Measurements from ENCODE around the gene AKT2. TPM values are rescaled to one million over a fixed set of nuclear protein-coding genes. Genes with fewer than 3 reads are reported as not detected.

Gene AKT2
- total RNA-seq, 1 donor from 2014 or later: 99.9 TPM

- H3K36me3 Mint-ChIP-seq (ENCODE audit: low read depth): no peaks in the 10 kb centered on the region
- no peak overlapping the region for H3K4me3 Mint-ChIP-seq (ENCODE audit: unreplicated experiment)
- H3K27ac Mint-ChIP-seq (ENCODE audit: unreplicated experiment): no peak overlapping the region
- H3K27me3 Mint-ChIP-seq (ENCODE audit: low read depth): peaks cover 10% of the 10 kb centered on the region
- no peaks in the 10 kb centered on the region for H3K9me3 Mint-ChIP-seq (ENCODE audit: low read depth)
- no peak for TF ChIP-seq CTCF (IDR thresholded peaks at IDR 0.05)
- H3K4me1 Mint-ChIP-seq (ENCODE audit: low read depth): peaks cover 33% of the 10 kb centered on the region
- no peak for DNase-seq (ENCODE audit: low spot score)
These were observed 55.2 kb downstream of the AKT2 start for GRCh38 chr19:40229926-40230417.

DNA sequence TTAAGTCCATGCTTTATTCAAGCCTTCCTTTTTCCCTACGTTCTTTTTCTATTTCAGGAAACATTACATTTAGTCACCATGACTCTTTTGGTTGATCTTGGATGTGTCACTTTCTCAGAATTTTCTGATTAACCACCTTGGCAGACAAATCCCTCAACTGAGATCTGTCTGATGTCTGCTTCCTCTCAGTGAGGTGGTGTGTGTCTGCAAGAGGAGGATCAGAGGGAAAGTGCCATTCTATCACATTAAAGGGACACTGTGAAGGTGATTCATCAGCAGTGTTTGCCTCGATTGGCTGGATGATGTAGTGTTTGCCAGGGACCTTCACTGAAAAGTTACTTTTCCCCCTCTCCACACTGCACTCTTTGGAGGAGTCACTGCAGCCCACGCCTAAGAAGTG is 55.7 kb downstream of the AKT2 start:
- no peak overlapping the region for H3K27ac Mint-ChIP-seq (ENCODE audit: unreplicated experiment)
- H3K4me3 Mint-ChIP-seq (ENCODE audit: unreplicated experiment): no peak overlapping the region
- peaks cover 12% of the 10 kb centered on the region for H3K27me3 Mint-ChIP-seq (ENCODE audit: low read depth)
- H3K36me3 Mint-ChIP-seq (ENCODE audit: low read depth): no peaks in the 10 kb centered on the region
- no peak for TF ChIP-seq CTCF (IDR thresholded peaks at IDR 0.05)
- peaks cover 33% of the 10 kb centered on the region for H3K4me1 Mint-ChIP-seq (ENCODE audit: low read depth)
- no peak for DNase-seq (ENCODE audit: low spot score)
- H3K9me3 Mint-ChIP-seq (ENCODE audit: low read depth): no peaks in the 10 kb centered on the region

DNA sequence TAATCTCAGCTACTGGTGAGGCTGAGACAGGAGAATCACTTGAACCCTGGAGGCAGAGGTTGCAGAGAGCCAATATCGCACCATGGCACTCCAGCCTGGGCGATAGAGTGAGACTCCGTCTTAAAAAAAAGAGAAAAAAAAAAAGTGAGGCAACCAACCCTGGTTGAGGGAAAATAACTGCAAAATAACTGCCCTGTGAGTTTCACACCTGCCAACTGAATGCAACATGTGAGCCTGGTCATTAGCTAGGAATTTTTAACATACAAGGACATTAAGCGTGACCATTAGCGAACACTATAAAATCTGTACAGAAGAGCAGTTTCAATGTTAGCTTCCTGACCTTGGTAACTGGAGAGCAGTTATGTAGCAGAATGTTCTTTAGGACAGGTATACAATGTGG is 56.3 kb downstream of the AKT2 start:
- no peak for TF ChIP-seq CTCF (IDR thresholded peaks at IDR 0.05)
- Mint-ChIP-seq H3K4me3 (ENCODE audit: unreplicated experiment) (no peak overlapping the region), H3K4me1 (ENCODE audit: low read depth) (peaks cover 33% of the 10 kb centered on the region), H3K27ac (ENCODE audit: unreplicated experiment) (no peak overlapping the region), H3K36me3 (ENCODE audit: low read depth) (no peaks in the 10 kb centered on the region), H3K27me3 (ENCODE audit: low read depth) (peaks cover 12% of the 10 kb centered on the region), H3K9me3 (ENCODE audit: low read depth) (no peaks in the 10 kb centered on the region)
- no peak for DNase-seq (ENCODE audit: low spot score)

DNA sequence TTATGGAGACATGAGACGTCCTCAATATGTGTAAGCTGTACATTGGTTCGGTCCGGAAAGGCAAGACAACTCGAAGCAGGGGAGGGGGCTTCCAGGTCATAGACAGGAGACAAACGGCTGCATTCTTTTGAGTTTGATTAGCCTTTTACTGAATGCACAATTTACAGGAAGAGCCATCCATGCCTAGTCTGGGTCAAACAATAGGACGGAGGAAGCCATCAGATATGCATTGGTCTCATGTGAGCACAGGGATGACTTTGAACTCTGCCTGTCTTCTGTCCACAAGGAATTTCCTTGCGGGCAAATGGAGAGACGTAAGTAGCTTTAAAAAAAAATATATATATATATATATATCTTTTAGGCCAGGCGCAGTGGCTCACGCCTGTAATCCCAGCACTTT is 56.8 kb downstream of the AKT2 start:
- Mint-ChIP-seq H3K36me3 (ENCODE audit: low read depth) (no peaks in the 10 kb centered on the region), H3K27ac (ENCODE audit: unreplicated experiment) (no peak overlapping the region), H3K4me3 (ENCODE audit: unreplicated experiment) (no peak overlapping the region), H3K4me1 (ENCODE audit: low read depth) (peaks cover 33% of the 10 kb centered on the region), H3K27me3 (ENCODE audit: low read depth) (peaks cover 12% of the 10 kb centered on the region), H3K9me3 (ENCODE audit: low read depth) (no peaks in the 10 kb centered on the region)
- no peak for TF ChIP-seq CTCF (IDR thresholded peaks at IDR 0.05)
- DNase-seq (ENCODE audit: low spot score): no peak

- Mint-ChIP-seq H3K4me1 (ENCODE audit: low read depth) (peaks cover 22% of the 10 kb centered on the region), H3K27ac (ENCODE audit: unreplicated experiment) (no peak overlapping the region), H3K4me3 (ENCODE audit: unreplicated experiment) (no peak overlapping the region), H3K36me3 (ENCODE audit: low read depth) (no peaks in the 10 kb centered on the region), H3K27me3 (ENCODE audit: low read depth) (peaks cover 12% of the 10 kb centered on the region), H3K9me3 (ENCODE audit: low read depth) (peaks cover 3% of the 10 kb centered on the region)
- DNase-seq (ENCODE audit: low spot score): no peak
- TF ChIP-seq CTCF (IDR thresholded peaks at IDR 0.05): no peak
These were observed 59.5 kb downstream of the AKT2 start for GRCh38 chr19:40225440-40226305.

Measured in chondrocyte (in vitro differentiated cells).